Measurements from ENCODE around the gene THOC5.
"Not testable (repeated sequence)": the region's sequence is repeated elsewhere in the genome, so short reads cannot be mapped to it uniquely, and the experiment has no call there.

The THOC5 gene

GRCh38 chr22:29491012-29491411, 62.5 kb downstream of the THOC5 start:
- Mint-ChIP-seq H3K9me3 (peaks cover 8% of the 10 kb centered on the region), H3K4me1 (no peaks in the 10 kb centered on the region), H3K36me3 (ENCODE audit: low read depth) (peaks cover 48% of the 10 kb centered on the region), H3K4me3 (no peak overlapping the region), H3K27ac (no peak overlapping the region), H3K27me3 (ENCODE audit: low read depth, poor library complexity) (peaks cover 17% of the 10 kb centered on the region)
- TF ChIP-seq, protein P1, sequence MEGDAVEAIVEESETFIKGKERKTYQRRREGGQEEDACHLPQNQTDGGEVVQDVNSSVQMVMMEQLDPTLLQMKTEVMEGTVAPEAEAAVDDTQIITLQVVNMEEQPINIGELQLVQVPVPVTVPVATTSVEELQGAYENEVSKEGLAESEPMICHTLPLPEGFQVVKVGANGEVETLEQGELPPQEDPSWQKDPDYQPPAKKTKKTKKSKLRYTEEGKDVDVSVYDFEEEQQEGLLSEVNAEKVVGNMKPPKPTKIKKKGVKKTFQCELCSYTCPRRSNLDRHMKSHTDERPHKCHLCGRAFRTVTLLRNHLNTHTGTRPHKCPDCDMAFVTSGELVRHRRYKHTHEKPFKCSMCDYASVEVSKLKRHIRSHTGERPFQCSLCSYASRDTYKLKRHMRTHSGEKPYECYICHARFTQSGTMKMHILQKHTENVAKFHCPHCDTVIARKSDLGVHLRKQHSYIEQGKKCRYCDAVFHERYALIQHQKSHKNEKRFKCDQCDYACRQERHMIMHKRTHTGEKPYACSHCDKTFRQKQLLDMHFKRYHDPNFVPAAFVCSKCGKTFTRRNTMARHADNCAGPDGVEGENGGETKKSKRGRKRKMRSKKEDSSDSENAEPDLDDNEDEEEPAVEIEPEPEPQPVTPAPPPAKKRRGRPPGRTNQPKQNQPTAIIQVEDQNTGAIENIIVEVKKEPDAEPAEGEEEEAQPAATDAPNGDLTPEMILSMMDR (IDR thresholded peaks at IDR 0.05): no peak
- DNase-seq: no peak

GRCh38 chr22:29489127-29489780, 64.3 kb downstream of the THOC5 start:
- peaks cover 22% of the 10 kb centered on the region for H3K27me3 Mint-ChIP-seq (ENCODE audit: low read depth, poor library complexity)
- H3K4me1 Mint-ChIP-seq, H3K9me3 Mint-ChIP-seq, DNase-seq, H3K4me3 Mint-ChIP-seq, H3K27ac Mint-ChIP-seq: not testable (repeated sequence)
- peaks cover 36% of the 10 kb centered on the region for H3K36me3 Mint-ChIP-seq (ENCODE audit: low read depth)

DNA sequence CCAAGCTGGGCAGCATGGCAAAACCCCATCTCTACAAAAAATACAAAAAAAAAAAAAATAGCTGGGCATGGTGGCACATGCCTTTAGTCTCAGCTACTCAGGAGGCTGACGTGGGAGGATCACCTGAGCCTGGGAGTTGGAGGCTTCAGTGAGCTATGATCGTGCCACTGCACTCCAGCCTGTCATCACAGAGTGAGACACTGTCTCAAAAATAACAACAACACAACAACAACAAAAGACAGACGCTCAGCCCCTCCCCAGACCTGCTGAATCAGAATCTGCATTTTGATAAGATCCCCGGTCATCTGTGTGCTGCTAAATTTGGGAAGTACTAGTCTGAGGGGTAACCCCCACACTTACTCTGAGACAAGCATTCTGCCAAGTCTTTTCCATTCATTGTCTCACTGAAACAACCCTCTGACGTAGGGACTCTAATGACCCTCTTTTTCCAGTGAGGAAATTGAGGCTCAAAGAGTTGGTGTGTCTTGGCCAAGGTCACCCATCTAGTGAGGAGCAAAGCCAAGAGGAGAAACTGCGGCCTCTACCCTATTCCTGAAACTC, 66.1 kb downstream of the THOC5 start:
- TF ChIP-seq, protein P1 (IDR thresholded peaks at IDR 0.05): no peak
- H3K27me3 Mint-ChIP-seq (ENCODE audit: low read depth, poor library complexity): peaks cover 28% of the 10 kb centered on the region
- H3K4me3 Mint-ChIP-seq: no peak overlapping the region
- no peaks in the 10 kb centered on the region for H3K9me3 Mint-ChIP-seq
- no peaks in the 10 kb centered on the region for H3K4me1 Mint-ChIP-seq
- peaks cover 36% of the 10 kb centered on the region for H3K36me3 Mint-ChIP-seq (ENCODE audit: low read depth)
- no peak overlapping the region for H3K27ac Mint-ChIP-seq
- no peak for DNase-seq

GRCh38 chr22:29485448-29485847, 68.1 kb downstream of the THOC5 start:
- TF ChIP-seq, protein P1 (IDR thresholded peaks at IDR 0.05): no peak
- Mint-ChIP-seq H3K27me3 (ENCODE audit: low read depth, poor library complexity) (peaks cover 49% of the 10 kb centered on the region), H3K27ac (no peak overlapping the region), H3K9me3 (peaks cover 4% of the 10 kb centered on the region), H3K4me1 (peaks cover 13% of the 10 kb centered on the region), H3K36me3 (ENCODE audit: low read depth) (peaks cover 30% of the 10 kb centered on the region), H3K4me3 (no peak overlapping the region)
- no peak for DNase-seq

- Mint-ChIP-seq H3K9me3 (peaks cover 5% of the 10 kb centered on the region), H3K27ac (no peak overlapping the region), H3K36me3 (ENCODE audit: low read depth) (peaks cover 22% of the 10 kb centered on the region), H3K4me3 (no peak overlapping the region), H3K4me1 (peaks cover 16% of the 10 kb centered on the region), H3K27me3 (ENCODE audit: low read depth, poor library complexity) (peaks cover 52% of the 10 kb centered on the region)
- DNase-seq: no peak
- TF ChIP-seq, protein P1 (IDR thresholded peaks at IDR 0.05): no peak
These were observed 68.9 kb downstream of the THOC5 start for GRCh38 chr22:29484642-29485041.

DNA sequence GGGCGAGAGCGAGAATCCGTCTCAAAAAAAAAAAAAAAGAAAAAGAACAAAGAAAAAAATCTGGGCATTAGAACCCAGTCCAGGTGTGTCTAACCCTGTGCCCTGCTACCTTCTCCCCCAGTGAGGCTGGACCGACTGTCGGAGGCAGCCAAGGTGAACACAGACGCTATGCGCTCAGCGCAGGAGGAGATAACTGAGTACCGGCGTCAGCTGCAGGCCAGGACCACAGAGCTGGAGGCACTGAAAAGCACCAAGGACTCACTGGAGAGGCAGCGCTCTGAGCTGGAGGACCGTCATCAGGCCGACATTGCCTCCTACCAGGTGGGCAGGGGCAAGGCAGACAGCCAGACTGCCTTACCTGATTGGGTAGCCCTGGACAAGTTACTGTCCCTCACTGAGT, 70.3 kb downstream of the THOC5 start:
- peaks cover 59% of the 10 kb centered on the region for H3K27me3 Mint-ChIP-seq (ENCODE audit: low read depth, poor library complexity)
- TF ChIP-seq, protein P1 (IDR thresholded peaks at IDR 0.05): no peak
- no peak overlapping the region for H3K4me3 Mint-ChIP-seq
- H3K9me3 Mint-ChIP-seq: peaks cover 8% of the 10 kb centered on the region
- no peak for DNase-seq
- H3K36me3 Mint-ChIP-seq (ENCODE audit: low read depth): peaks cover 14% of the 10 kb centered on the region
- no peak overlapping the region for H3K27ac Mint-ChIP-seq
- peaks cover 26% of the 10 kb centered on the region for H3K4me1 Mint-ChIP-seq

Measured in nephron progenitor cell (in vitro differentiated cells).